Brain microvascular endothelial cell (primary cell): ENCODE results near the gene BSDC1.

Experiments
- DNase-seq: peaks from one replicate; pipeline ENCODE4 v3.0.0-alpha.2; 2020
- H3K27ac ChIP-seq: fragments of 250-450 bp; sonication (Bioruptor Pico); 2 replicates; pipeline ENCODE4 v1.5.1; 2020; ENCODE audit warnings: mild to moderate bottlenecking, moderate library complexity
- H3K27me3 ChIP-seq: fragments of 250-450 bp; sonication (Bioruptor Pico); replicated peaks from 2 replicates; pipeline ENCODE4 v1.5.1; 2020; ENCODE audit warnings: mild to moderate bottlenecking
- H3K36me3 ChIP-seq: fragments of 250-450 bp; sonication (Bioruptor Pico); replicated peaks from 2 replicates; pipeline ENCODE4 v1.5.1; 2020; ENCODE audit warnings: mild to moderate bottlenecking
- H3K4me3 ChIP-seq: 2 replicates; pipeline ENCODE4 v1.5.1; 2011; ENCODE audit warnings: low read depth, mild to moderate bottlenecking, control low read depth, low read length, moderate library complexity
- in situ Hi-C: cut with HindIII; loops from 2 replicates; pipeline ENCODE4 v1.10.0; 2017; ENCODE audit warnings: low sequenced_read_pairs, low pct_ligation_motif_present
- TF ChIP-seq, protein P1 (sequence below): IDR thresholded peaks from 2 replicates; pipeline ENCODE4 v1.5.1; 2011; ENCODE audit warnings: low read depth, mild to moderate bottlenecking, moderate library complexity, low read length, control low read depth, inconsistent platforms; ENCODE audit errors: missing control alignments

Gene BSDC1

DNA sequence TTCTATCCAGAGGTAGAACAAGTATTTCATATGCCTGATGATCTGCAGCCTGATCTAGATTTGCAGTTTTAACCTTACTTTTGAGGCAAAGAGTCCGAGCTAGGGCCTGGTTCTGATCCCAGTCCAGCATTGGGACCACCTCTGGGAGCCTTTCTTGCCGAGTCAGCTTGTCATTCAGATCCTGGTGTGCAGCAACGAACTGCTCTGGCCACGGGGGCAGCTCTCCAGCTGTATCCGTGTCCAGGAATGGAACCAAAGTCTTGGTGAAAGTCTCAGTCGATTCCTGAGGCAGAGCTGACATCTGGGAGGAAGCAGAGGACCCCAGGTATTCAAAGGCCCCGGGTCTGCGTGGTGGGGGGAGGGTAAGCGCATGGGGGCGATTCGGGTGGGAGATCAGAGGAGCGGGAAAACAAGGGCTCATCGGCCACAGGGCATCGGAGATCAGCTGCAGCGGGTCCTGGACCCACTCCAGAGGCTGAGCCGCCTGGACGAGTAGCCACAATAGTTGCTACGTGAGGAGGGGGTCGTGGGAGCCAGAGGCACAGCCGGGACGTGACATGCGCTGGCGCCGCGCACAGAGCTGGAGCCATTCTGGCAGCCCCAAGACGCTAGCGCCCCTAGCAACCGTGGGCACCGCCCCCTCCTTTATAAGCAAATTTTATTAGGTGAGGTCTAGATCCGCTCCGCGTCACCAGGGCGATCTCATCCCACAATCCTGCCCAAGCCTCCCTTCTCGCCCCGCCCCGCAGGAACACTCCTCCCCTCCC is 32.4 kb upstream of the BSDC1 start:
- no peak overlapping the region for H3K27ac ChIP-seq

DNA sequence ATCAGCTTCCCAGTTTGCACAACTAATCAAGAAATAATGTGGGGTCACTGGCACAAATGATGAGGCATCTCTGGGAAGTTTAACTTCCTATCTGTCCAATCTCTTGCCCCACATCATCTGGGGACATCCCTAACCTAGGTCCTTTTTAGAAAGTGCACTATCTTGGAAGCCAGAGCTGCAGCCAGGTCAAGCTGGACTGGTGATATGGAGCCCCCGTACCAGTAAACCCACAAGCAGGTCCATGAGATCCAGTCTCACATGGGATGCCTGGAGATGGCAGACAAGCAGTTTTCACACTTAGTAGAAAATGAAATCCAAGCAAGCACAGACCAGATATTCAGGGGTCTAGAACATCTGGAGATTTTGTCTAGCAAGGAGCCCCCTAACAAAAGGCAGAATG is 27.5 kb upstream of the BSDC1 start:
- Histone ChIP-seq H3K36me3 (no peaks in the 10 kb centered on the region), H3K27ac (no peak overlapping the region), H3K27me3 (peaks cover 11% of the 10 kb centered on the region), H3K4me3 (no peak overlapping the region)
- TF ChIP-seq, protein P1, sequence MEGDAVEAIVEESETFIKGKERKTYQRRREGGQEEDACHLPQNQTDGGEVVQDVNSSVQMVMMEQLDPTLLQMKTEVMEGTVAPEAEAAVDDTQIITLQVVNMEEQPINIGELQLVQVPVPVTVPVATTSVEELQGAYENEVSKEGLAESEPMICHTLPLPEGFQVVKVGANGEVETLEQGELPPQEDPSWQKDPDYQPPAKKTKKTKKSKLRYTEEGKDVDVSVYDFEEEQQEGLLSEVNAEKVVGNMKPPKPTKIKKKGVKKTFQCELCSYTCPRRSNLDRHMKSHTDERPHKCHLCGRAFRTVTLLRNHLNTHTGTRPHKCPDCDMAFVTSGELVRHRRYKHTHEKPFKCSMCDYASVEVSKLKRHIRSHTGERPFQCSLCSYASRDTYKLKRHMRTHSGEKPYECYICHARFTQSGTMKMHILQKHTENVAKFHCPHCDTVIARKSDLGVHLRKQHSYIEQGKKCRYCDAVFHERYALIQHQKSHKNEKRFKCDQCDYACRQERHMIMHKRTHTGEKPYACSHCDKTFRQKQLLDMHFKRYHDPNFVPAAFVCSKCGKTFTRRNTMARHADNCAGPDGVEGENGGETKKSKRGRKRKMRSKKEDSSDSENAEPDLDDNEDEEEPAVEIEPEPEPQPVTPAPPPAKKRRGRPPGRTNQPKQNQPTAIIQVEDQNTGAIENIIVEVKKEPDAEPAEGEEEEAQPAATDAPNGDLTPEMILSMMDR: no peak
- in situ Hi-C loops: no loop called here
- DNase-seq: no peak

More for the DNA sequence above, 32.4 kb upstream of the BSDC1 start:
- Histone ChIP-seq H3K36me3 (no peaks in the 10 kb centered on the region), H3K4me3 (peak overlapping the region; percentile 41), H3K27me3 (peaks cover 14% of the 10 kb centered on the region)
- in situ Hi-C loops: no loop called here
- TF ChIP-seq, protein P1: no peak
- no peak for DNase-seq

- TF ChIP-seq, protein P1: no peak
- H3K27me3 ChIP-seq: no peaks in the 10 kb centered on the region
- in situ Hi-C loops: no loop called here
- no peak for DNase-seq
- no peak overlapping the region for H3K4me3 ChIP-seq
- no peak overlapping the region for H3K27ac ChIP-seq
- H3K36me3 ChIP-seq: no peaks in the 10 kb centered on the region
These were observed 20.1 kb upstream of the BSDC1 start for GRCh38 chr1:32414186-32414886.

DNA sequence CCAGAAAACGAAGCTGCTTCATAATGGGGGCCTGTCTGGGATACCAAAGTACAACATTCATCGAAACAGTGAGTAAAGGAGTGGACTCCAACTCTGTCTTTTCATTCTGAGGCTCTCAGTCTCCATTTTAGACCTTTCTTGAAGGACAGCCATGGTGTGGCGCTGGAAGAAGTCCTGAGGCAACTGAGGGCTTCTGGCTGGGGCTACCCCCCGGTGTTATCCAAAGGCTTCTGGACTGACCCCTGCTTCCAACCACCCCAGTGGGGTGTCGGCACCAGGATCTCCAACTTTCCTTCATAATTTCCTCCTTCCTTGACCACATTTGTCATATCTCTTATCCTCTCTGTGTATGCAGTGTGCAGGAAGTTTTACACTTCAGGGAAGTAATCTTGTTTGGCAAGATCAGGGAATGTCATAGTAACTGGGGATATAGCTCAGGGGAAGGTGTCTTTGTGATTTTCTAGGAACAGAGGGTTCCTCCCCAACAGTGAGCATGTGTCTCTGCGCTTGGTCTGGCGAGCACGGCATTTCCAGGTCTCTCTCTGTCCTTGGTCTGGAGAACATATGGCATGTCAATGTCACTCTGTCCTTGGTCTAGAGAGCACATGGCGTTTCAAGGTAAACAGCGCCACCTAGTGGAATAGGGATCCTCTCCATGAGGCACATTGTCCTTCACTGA is 19.4 kb upstream of the BSDC1 start:
- no peak overlapping the region for H3K4me3 ChIP-seq
- no peak overlapping the region for H3K27ac ChIP-seq
- DNase-seq: peak; percentile 17
- in situ Hi-C loops: no loop called here
- TF ChIP-seq, protein P1: peak; percentile 78
- H3K36me3 ChIP-seq: no peaks in the 10 kb centered on the region
- no peaks in the 10 kb centered on the region for H3K27me3 ChIP-seq

GRCh38 chr1:32411261-32411660 is 17.0 kb upstream of the BSDC1 start:
- Histone ChIP-seq H3K27me3 (no peaks in the 10 kb centered on the region), H3K4me3 (no peak overlapping the region), H3K36me3 (no peaks in the 10 kb centered on the region), H3K27ac (no peak overlapping the region)
- DNase-seq: no peak
- TF ChIP-seq, protein P1: no peak
- in situ Hi-C loops: no loop called here
